Hepatic stellate cell (primary cell): ENCODE measurements around the gene KANK4.

ENCODE experiments used
- DNase-seq: peaks from one replicate; pipeline ENCODE4 v3.0.0; 2011; ENCODE audit warnings: low spot score

The KANK4 gene

GRCh38 chr1:62198069-62198780 is 121.0 kb downstream of the KANK4 start:
- DNase-seq = no peak

GRCh38 chr1:62196086-62196690 is 123.0 kb downstream of the KANK4 start:
- no peak for DNase-seq

GRCh38 chr1:62194651-62195544 is 124.3 kb downstream of the KANK4 start, which contains the start of gene L1TD1:
Gene L1TD1, plus strand, starts transcription at chr1:62194849. Its CDS starts 11,780 bp downstream, at chr1:62206629.
- no peak for DNase-seq

- DNase-seq = no peak
Observed at GRCh38 chr1:62188111-62188510, 131.1 kb downstream of the KANK4 start.

DNA sequence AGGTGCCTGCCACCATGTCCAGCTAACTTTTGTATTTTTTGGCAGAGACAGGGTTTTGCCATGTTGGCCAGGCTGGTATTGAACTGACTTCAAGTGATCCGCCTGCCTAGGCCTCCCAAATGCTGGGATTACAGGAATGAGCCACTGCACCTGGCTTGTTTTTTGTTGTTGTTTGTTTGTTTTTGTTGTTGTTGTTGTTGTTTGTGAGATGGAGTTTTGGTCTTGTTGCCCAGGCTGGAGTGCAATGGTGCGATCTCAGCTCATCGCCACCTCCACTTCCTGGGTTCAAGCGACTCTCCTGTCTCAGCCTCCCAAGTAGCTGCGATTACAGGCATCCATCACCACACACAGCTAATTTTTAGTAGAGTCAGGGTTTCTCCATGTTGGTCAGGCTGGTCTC is 131.7 kb downstream of the KANK4 start:
- DNase-seq = no peak
